K562 (cell line): ENCODE measurements around the gene HPSE2. TPM values are rescaled to one million over a fixed set of nuclear protein-coding genes. Genes with fewer than 3 reads are reported as not detected.

Experiments
- ATAC-seq: fragments of 200-7000 bp; cut with Tn5 transposase; 3 replicates; pipeline ENCODE4 v1.9.1; 2020; ENCODE audit warnings: moderate library complexity
- BruUV-seq: library from RNA; stranded (reverse); fragments of 400-500 nt; replicated peaks from 2 replicates; lab custom pipeline; 2021; lab: Mats Ljungman, UMichigan
- CTCF ChIA-PET: fragments of 300-600 bp; formaldehyde crosslinking; extraction: SDS; loops from one replicate; lab custom pipeline; 2021; ENCODE audit warnings: low intra/inter-chr PET ratio; lab: Yijun Ruan, JAX
- POLR2A ChIA-PET: fragments of 300-600, 350-650 bp; sonication (Branson Sonifier 250); formaldehyde crosslinking; extraction: SDS; loops from one replicate; lab custom pipeline; 2021; ENCODE audit warnings: antibody characterized with exemption, inconsistent platforms; lab: Yijun Ruan, JAX
- DNase-seq, 4 experiments: peaks; one replicate each; pipeline versions ENCODE4 v3.0.0 to v3.0.0-alpha.2; 2011 to 2018; ENCODE audit warnings: low spot score in 3 of 4, mixed read lengths in 3 of 4; ENCODE audit errors: extremely low read depth in 1 of 4
- FAIRE-seq: peaks from 2 replicates; lab custom pipeline; 2011; peaks lifted over from hg19 to GRCh38; lab: Jason Lieb, UNC
- H2AFZ ChIP-seq: 2 replicates; pipeline ENCODE4 v1.6.0; 2011; ENCODE audit warnings: low read depth, low read length, control low read depth, inconsistent platforms
- H3K27ac ChIP-seq: fragments of 200-600 bp; 3 replicates; pipeline ENCODE4 v1.8.0; 2011; ENCODE audit warnings: low read depth, mild to moderate bottlenecking, control low read depth, inconsistent platforms, low read length, moderate library complexity, mixed read lengths; ENCODE audit errors: extremely low read depth
- H3K27me3 ChIP-seq, 2 experiments: fragments of 300-600 bp in 1 of 2; 2 replicates in 1 of 2; 3 replicates in 1 of 2; pipeline versions ENCODE4 v1.6.0 to v1.8.0; 2011; ENCODE audit warnings: inconsistent platforms in 2 of 2, low read length in 2 of 2, mild to moderate bottlenecking in 1 of 2, mixed read lengths in 1 of 2, moderate library complexity in 1 of 2; ENCODE audit not compliant: control insufficient read depth in 2 of 2, insufficient read depth in 2 of 2
- H3K36me3 ChIP-seq: fragments of 300-600 bp; 3 replicates; pipeline ENCODE4 v1.8.0; 2011; ENCODE audit warnings: mild to moderate bottlenecking, low read length, inconsistent platforms; ENCODE audit not compliant: control insufficient read depth, insufficient read depth
- H3K4me1 ChIP-seq, 2 experiments: fragments of 200-600 bp in 1 of 2; replicated peaks in 1 of 2; 2 replicates in 1 of 2; 3 replicates in 1 of 2; pipeline versions ENCODE4 v1.5.1 to v1.8.0; 2011; ENCODE audit warnings: inconsistent platforms in 2 of 2, low read length in 2 of 2, mild to moderate bottlenecking in 1 of 2, mixed read lengths in 1 of 2, moderate library complexity in 1 of 2; ENCODE audit not compliant: control insufficient read depth in 2 of 2, insufficient read depth in 2 of 2
- H3K4me2 ChIP-seq: 2 replicates; pipeline ENCODE4 v1.6.1; 2011; ENCODE audit warnings: low read length, control low read depth, inconsistent platforms, mixed read lengths; ENCODE audit not compliant: insufficient read depth
- H3K4me3 ChIP-seq: fragments of 200-600 bp; sonication (generic), shearing (Covaris generic); 2 replicates; pipeline ENCODE4 v1.5.1; 2016; ENCODE audit warnings: control low read depth, inconsistent platforms
- H3K79me2 ChIP-seq: fragments of 200-600 bp; 3 replicates; pipeline ENCODE4 v1.8.0; 2011; ENCODE audit warnings: low read length, inconsistent platforms; ENCODE audit not compliant: control insufficient read depth, insufficient read depth
- H3K9ac ChIP-seq, 2 experiments: 2 replicates each; pipeline versions ENCODE4 v1.6.0 to v1.6.1; 2011; ENCODE audit warnings: low read depth in 2 of 2, low read length in 2 of 2, control low read depth in 1 of 2, inconsistent platforms in 1 of 2, mild to moderate bottlenecking in 1 of 2, mixed read lengths in 1 of 2; ENCODE audit not compliant: insufficient read depth in 1 of 2
- H3K9me1 ChIP-seq: one replicate; pipeline ENCODE4 v1.6.0; 2011; ENCODE audit warnings: inconsistent platforms, mild to moderate bottlenecking, low read length, moderate library complexity; ENCODE audit not compliant: control insufficient read depth, insufficient read depth
- H3K9me3 ChIP-seq: replicated peaks from 2 replicates; pipeline ENCODE4 v1.5.1; 2011; ENCODE audit warnings: low read depth, low read length, inconsistent platforms; ENCODE audit not compliant: control insufficient read depth, insufficient read depth
- H4K20me1 ChIP-seq: replicated peaks from 2 replicates; pipeline ENCODE4 v1.6.1; 2011; ENCODE audit warnings: low read length, inconsistent platforms, mixed read lengths; ENCODE audit not compliant: control insufficient read depth, insufficient read depth
- NR0B1 ChIP-seq: fragments of 450-650 bp; IDR thresholded peaks from one replicate; pipeline ENCODE4 v1.6.1; 2018; ENCODE audit warnings: mild to moderate bottlenecking, moderate library complexity; ENCODE audit not compliant: partially characterized antibody
- POLR2G ChIP-seq: fragments of 200-400 bp; formaldehyde crosslinking; IDR thresholded peaks from 2 replicates; pipeline ENCODE4 v1.6.1; 2017; ENCODE audit warnings: low read depth, mild to moderate bottlenecking, antibody characterized with exemption, low read length, moderate library complexity
- WGBS: fragments of 100-300 bp; shearing (Covaris generic); methylation state at CpG from one replicate; pipeline ENCODE4 v1.1.6; 2016; ENCODE audit warnings: low coverage, mixed read lengths; ENCODE audit not compliant: insufficient coverage; ENCODE audit errors: missing lambda C conversion rate; 5-methylcytosine and 5-hydroxymethylcytosine counted together
- in situ Hi-C: fragments of 300-500 bp; cut with MboI; formaldehyde crosslinking; loops from 4 replicates; pipeline ENCODE4 v1.15.0; 2018; ENCODE audit warnings: inconsistent platforms, mixed read lengths
- intact Hi-C: fragments of 100-400 bp; cut with micrococcal nuclease; formaldehyde crosslinking; loops from 2 replicates; pipeline ENCODE4 v1.14.2; 2022
- polyA plus RNA-seq, 8 experiments: library from polyadenylated mRNA; depleted of rRNA in 4 of 8; stranded (reverse) in 5 of 8; unstranded in 3 of 8; fragments of >200 nt; fragmentation: Nextera tagmentation in 2 of 8; fragmentation: Illumina TruSeq in 1 of 8; extraction: Ambion mirVana in 2 of 8; extraction: Trizol in 1 of 8; gene quantifications; 2 replicates each; pipeline versions ENCODE4 v1.2.1 to v1.2.3, GENCODE V29; 2011 to 2014; ENCODE audit warnings: inconsistent platforms in 1 of 8, missing spikeins in 1 of 8
- total RNA-seq, 7 experiments: library from RNA; depleted of rRNA in 6 of 7; stranded (reverse); fragments of >200 nt in 6 of 7; fragmentation: Illumina TruSeq in 2 of 7; extraction: Trizol in 2 of 7; gene quantifications; 2 replicates each; pipeline versions ENCODE4 v1.2.1 to v1.2.3, GENCODE V29; 2011 to 2021; ENCODE audit warnings: low replicate concordance in 1 of 7
- TF ChIP-seq, protein P1 (sequence below): fragments of 450-650 bp; IDR thresholded peaks from 2 replicates; pipeline ENCODE4 v1.6.1; 2016

HPSE2 gene
- total and polyA plus RNA-seq, 9 of the 15 experiments (the other 6 are each of a cell fraction or from before 2014, with no cell fraction given), result 0.03 to 0.10 (median 0.04) TPM; not detected in 2

GRCh38 chr10:98417973-98418664, 817.5 kb downstream of the HPSE2 start:
- H3K27me3 ChIP-seq, result no peaks in the 10 kb centered on the region
- no peak overlapping the region for H3K9ac ChIP-seq
- no peaks in the 10 kb centered on the region for H3K9me1 ChIP-seq
- DNase-seq (no peak), FAIRE-seq (no peak), ATAC-seq (no peak)
- no peaks in the 10 kb centered on the region for H3K9me3 ChIP-seq
- H3K79me2 ChIP-seq, result no peaks in the 10 kb centered on the region
- no peak for TF ChIP-seq NR0B1
- TF ChIP-seq, protein P1, sequence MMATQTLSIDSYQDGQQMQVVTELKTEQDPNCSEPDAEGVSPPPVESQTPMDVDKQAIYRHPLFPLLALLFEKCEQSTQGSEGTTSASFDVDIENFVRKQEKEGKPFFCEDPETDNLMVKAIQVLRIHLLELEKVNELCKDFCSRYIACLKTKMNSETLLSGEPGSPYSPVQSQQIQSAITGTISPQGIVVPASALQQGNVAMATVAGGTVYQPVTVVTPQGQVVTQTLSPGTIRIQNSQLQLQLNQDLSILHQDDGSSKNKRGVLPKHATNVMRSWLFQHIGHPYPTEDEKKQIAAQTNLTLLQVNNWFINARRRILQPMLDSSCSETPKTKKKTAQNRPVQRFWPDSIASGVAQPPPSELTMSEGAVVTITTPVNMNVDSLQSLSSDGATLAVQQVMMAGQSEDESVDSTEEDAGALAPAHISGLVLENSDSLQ, result no peak
- TF ChIP-seq POLR2G, result 0 out of 2 replicates have a peak, but pooled peaks have one; percentile 3
- WGBS, result 76% methylated on average over 15 of the region's 21 CpGs
- no TSS peak for BruUV-seq
- H3K4me3 ChIP-seq, result no peak overlapping the region
- POLR2A ChIA-PET, result interaction anchor here (0.5 kb wide), 1 partner anchor 265 kb away, joined by 3 read pairs; no protein-coding TSS in a partner anchor
- H3K36me3 ChIP-seq, result peaks cover 27% of the 10 kb centered on the region; the same call in 2 of the 3 replicates
- intact Hi-C loops, result no loop called here
- no peak overlapping the region for H2AFZ ChIP-seq
- no peak overlapping the region for H3K4me2 ChIP-seq
- peaks cover 6 to 23% of the 10 kb centered on the region in 2 experiments; a peak in 4 of 5 replicates for H3K4me1 ChIP-seq
- H4K20me1 ChIP-seq, result no peaks in the 10 kb centered on the region
- CTCF ChIA-PET, result no interaction called here
- in situ Hi-C loops, result no loop called here
- no peak overlapping the region for H3K27ac ChIP-seq
